HEK293 (cell line): ENCODE measurements around the gene ZNF177.

Experiments
- CTCF ChIA-PET: fragments of 350-600 bp; formaldehyde crosslinking; extraction: SDS; loops from one replicate; lab custom pipeline; 2021; ENCODE audit warnings: antibody characterized with exemption; lab: Yijun Ruan, JAX
- POLR2A ChIA-PET: fragments of 300-600 bp; formaldehyde crosslinking; extraction: SDS; loops from one replicate; lab custom pipeline; 2020; ENCODE audit warnings: antibody characterized with exemption, inconsistent platforms; lab: Yijun Ruan, JAX
- H3K27ac ChIP-seq: fragments of 200-500 bp; sonication (Bioruptor generic); 2 replicates; pipeline ENCODE4 v1.5.1; 2014; ENCODE audit warnings: low read depth, low read length, control low read depth, inconsistent platforms; ENCODE audit errors: extremely low read depth
- H3K36me3 ChIP-seq, 2 experiments: fragments of 200-500 bp in 1 of 2; sonication (Bioruptor generic) in 1 of 2; 1 replicate in 1 of 2; 2 replicates in 1 of 2; pipeline ENCODE4 v1.5.1; 2014 to 2017; ENCODE audit warnings: inconsistent platforms in 2 of 2, low read length in 2 of 2; ENCODE audit not compliant: control insufficient read depth in 2 of 2, insufficient read depth in 1 of 2
- H3K4me1 ChIP-seq: fragments of 200-500 bp; sonication (Bioruptor generic); 2 replicates; pipeline ENCODE4 v1.5.1; 2014; ENCODE audit warnings: mild to moderate bottlenecking, low read length, inconsistent platforms; ENCODE audit not compliant: control insufficient read depth, insufficient read depth
- H3K4me3 ChIP-seq: 2 replicates; pipeline ENCODE4 v1.5.1; 2011; ENCODE audit warnings: low read depth, mild to moderate bottlenecking, control low read depth, low read length, moderate library complexity
- H3K9me3 ChIP-seq: fragments of 200-500 bp; sonication (Bioruptor generic); 2 replicates; pipeline ENCODE4 v1.5.1; 2014; ENCODE audit warnings: low read depth, low read length, inconsistent platforms; ENCODE audit not compliant: control insufficient read depth, insufficient read depth
- BCL11B ChIP-seq: fragments of 450-650 bp; formaldehyde crosslinking; IDR thresholded peaks from 2 replicates; pipeline ENCODE4 v1.5.1; 2016; ENCODE audit warnings: low read depth, missing biosample characterization, missing genetic modification characterization
- ELK4 ChIP-seq: IDR thresholded peaks from 2 replicates; pipeline ENCODE4 v1.6.1; 2011; ENCODE audit warnings: mild to moderate bottlenecking, low read depth, low read length, borderline replicate concordance
- HOXD13 ChIP-seq: sonication (generic); formaldehyde crosslinking; IDR thresholded peaks from 2 replicates; pipeline ENCODE4 v1.8.0; 2022; ENCODE audit warnings: missing genetic modification reagents, borderline replicate concordance
- KLF8 ChIP-seq: fragments of 450-650 bp; formaldehyde crosslinking; IDR thresholded peaks from 2 replicates; pipeline ENCODE4 v1.5.1; 2016; ENCODE audit warnings: missing biosample characterization, missing genetic modification characterization
- PATZ1 ChIP-seq: fragments of 450-650 bp; formaldehyde crosslinking; IDR thresholded peaks from 2 replicates; pipeline ENCODE4 v1.5.1; 2016; ENCODE audit warnings: missing biosample characterization, missing genetic modification characterization
- SCRT2 ChIP-seq: fragments of 450-650 bp; formaldehyde crosslinking; IDR thresholded peaks from 2 replicates; pipeline ENCODE4 v1.5.1; 2016; ENCODE audit warnings: missing biosample characterization, missing genetic modification characterization
- SETDB1 ChIP-seq: IDR thresholded peaks from one replicate; pipeline ENCODE4 v1.6.1; 2017; ENCODE audit warnings: mild to moderate bottlenecking, low read length, moderate library complexity, mixed read lengths; ENCODE audit not compliant: insufficient read length
- SP2 ChIP-seq: fragments of 450-650 bp; formaldehyde crosslinking; IDR thresholded peaks from 2 replicates; pipeline ENCODE4 v1.5.1; 2016; ENCODE audit warnings: missing biosample characterization, missing genetic modification characterization
- SP3 ChIP-seq: fragments of 450-650 bp; formaldehyde crosslinking; IDR thresholded peaks from 2 replicates; pipeline ENCODE4 v1.5.1; 2016; ENCODE audit warnings: missing biosample characterization, missing genetic modification characterization
- TRIM28 ChIP-seq: IDR thresholded peaks from 2 replicates; pipeline ENCODE4 v1.6.1; 2011; ENCODE audit warnings: low read length, control low read depth, borderline replicate concordance
- ZBTB1 ChIP-seq: fragments of 450-650 bp; formaldehyde crosslinking; IDR thresholded peaks from 2 replicates; pipeline ENCODE4 v1.5.1; 2016; ENCODE audit warnings: missing biosample characterization, missing genetic modification characterization
- ZBTB21 ChIP-seq: fragments of 450-650 bp; formaldehyde crosslinking; IDR thresholded peaks from 2 replicates; pipeline ENCODE4 v1.5.1; 2017; ENCODE audit warnings: missing biosample characterization, missing genetic modification characterization
- ZNF112 ChIP-seq: fragments of 450-650 bp; formaldehyde crosslinking; IDR thresholded peaks from 2 replicates; pipeline ENCODE4 v1.5.0; 2017; ENCODE audit warnings: missing biosample characterization, missing genetic modification characterization
- ZNF121 ChIP-seq: fragments of 450-650 bp; formaldehyde crosslinking; IDR thresholded peaks from 2 replicates; pipeline ENCODE4 v1.5.1; 2016; ENCODE audit warnings: missing biosample characterization, missing genetic modification characterization
- ZNF274 ChIP-seq, 2 experiments: fragments of 200-500 bp in 1 of 2; fragments of 450-650 bp in 1 of 2; sonication (Bioruptor generic) in 1 of 2; formaldehyde crosslinking in 1 of 2; IDR thresholded peaks; 2 replicates each; pipeline versions ENCODE4 v1.5.1 to v1.6.1; 2014 to 2016; ENCODE audit warnings: borderline replicate concordance in 1 of 2, inconsistent platforms in 1 of 2, low read length in 1 of 2, missing biosample characterization in 1 of 2, missing genetic modification characterization in 1 of 2
- ZNF398 ChIP-seq: fragments of 450-650 bp; formaldehyde crosslinking; IDR thresholded peaks from 2 replicates; pipeline ENCODE4 v1.5.1; 2017; ENCODE audit warnings: missing biosample characterization, missing genetic modification characterization
- ZNF585B ChIP-seq: fragments of 450-650 bp; formaldehyde crosslinking; IDR thresholded peaks from 2 replicates; pipeline ENCODE4 v1.5.1; 2016; ENCODE audit warnings: missing biosample characterization, missing genetic modification characterization
- ZNF623 ChIP-seq: fragments of 450-650 bp; formaldehyde crosslinking; IDR thresholded peaks from 2 replicates; pipeline ENCODE4 v1.5.1; 2016; ENCODE audit warnings: missing biosample characterization, missing genetic modification characterization
- ZNF629 ChIP-seq: fragments of 450-650 bp; formaldehyde crosslinking; IDR thresholded peaks from 2 replicates; pipeline ENCODE4 v1.5.1; 2017; ENCODE audit warnings: missing biosample characterization, missing genetic modification characterization
- ZNF660 ChIP-seq: fragments of 450-650 bp; IDR thresholded peaks from 2 replicates; pipeline ENCODE4 v1.5.1; 2018; ENCODE audit warnings: missing biosample characterization, mild to moderate bottlenecking, missing genetic modification characterization
- ZNF692 ChIP-seq: fragments of 450-650 bp; formaldehyde crosslinking; IDR thresholded peaks from 2 replicates; pipeline ENCODE4 v1.5.1; 2016; ENCODE audit warnings: missing biosample characterization, missing genetic modification characterization
- ZSCAN30 ChIP-seq: fragments of 450-650 bp; IDR thresholded peaks from 2 replicates; pipeline ENCODE4 v1.5.1; 2018; ENCODE audit warnings: missing biosample characterization, mild to moderate bottlenecking, missing genetic modification characterization, moderate library complexity

Gene ZNF177

GRCh38 chr19:9370738-9371619 lies 8.2 kb downstream of the ZNF177 start:
- Histone ChIP-seq H3K36me3 (peaks cover 0 to 14% of the 10 kb centered on the region in 2 experiments; a peak in 2 of 3 replicates), H3K4me3 (no peak overlapping the region), H3K4me1 (no peaks in the 10 kb centered on the region), H3K9me3 (no peaks in the 10 kb centered on the region; the same call in 1 of the 2 replicates), H3K27ac (no peak overlapping the region)
- no peak for TF ChIP-seq SCRT2 (tag by site-specific recombination)
- POLR2A ChIA-PET, result no interaction called here
- CTCF ChIA-PET, result no interaction called here

GRCh38 chr19:9381361-9381785 lies 18.6 kb downstream of the ZNF177 start:
- Histone ChIP-seq H3K36me3 (peaks cover 6 to 73% of the 10 kb centered on the region in 2 experiments), H3K4me3 (no peak overlapping the region), H3K9me3 (peaks cover 2% of the 10 kb centered on the region; the same call in 1 of the 2 replicates), H3K27ac (no peak overlapping the region), H3K4me1 (no peaks in the 10 kb centered on the region)
- TF ChIP-seq TRIM28, result peak; percentile 100
- peak; percentile 92 for TF ChIP-seq ZNF274 (IDR thresholded peaks at IDR 0.05; ENCODE audit: low read length)
- TF ChIP-seq ZNF274 (tag by site-specific recombination; IDR thresholded peaks at IDR 0.05; ENCODE audit: borderline replicate concordance), result peak; percentile 97
- TF ChIP-seq SETDB1, result peak; percentile 99
- no peak for TF ChIP-seq ZSCAN30 (tag by site-specific recombination)
- CTCF ChIA-PET, result no interaction called here
- POLR2A ChIA-PET, result no interaction called here

GRCh38 chr19:9406798-9407352 lies 44.1 kb downstream of the ZNF177 start:
- ChIA-PET CTCF (no interaction called here), POLR2A (no interaction called here)
- no peaks in the 10 kb centered on the region for H3K4me1 ChIP-seq
- H3K4me3 ChIP-seq, result peak overlapping the region; percentile 56
- no peaks in the 10 kb centered on the region; the same call in 1 of the 2 replicates for H3K9me3 ChIP-seq
- H3K27ac ChIP-seq, result no peak overlapping the region
- no peaks in the 10 kb centered on the region for H3K36me3 ChIP-seq
- peak; percentile 41; the same call in 1 of the 2 replicates for TF ChIP-seq SP3 (tag by site-specific recombination)
- no peak for TF ChIP-seq ZNF692 (tag by site-specific recombination)
- peak; percentile 62 for TF ChIP-seq SP2 (tag by site-specific recombination)
- TF ChIP-seq ZNF660 (tag by site-specific recombination), result no peak
- TF ChIP-seq ZNF121 (tag by site-specific recombination), result no peak
- TF ChIP-seq HOXD13, result peak; percentile 10; the same call in 1 of the 2 replicates
- TF ChIP-seq ZNF112 (tag by site-specific recombination), result no peak
- peak; percentile 88 for TF ChIP-seq ZBTB21
- TF ChIP-seq ZNF398 (tag by site-specific recombination), result no peak
- TF ChIP-seq ZBTB1 (tag by site-specific recombination), result no peak
- peak; percentile 41; the same call in 1 of the 2 replicates for TF ChIP-seq KLF8 (tag by site-specific recombination)
- no peak for TF ChIP-seq ZNF585B (tag by site-specific recombination)
- no peak for TF ChIP-seq BCL11B (tag by site-specific recombination)
- no peak for TF ChIP-seq ZNF623 (tag by site-specific recombination)
- TF ChIP-seq ELK4, result no peak
- TF ChIP-seq ZNF629, result no peak
- TF ChIP-seq PATZ1 (tag by site-specific recombination), result peak; percentile 40; the same call in 1 of the 2 replicates
